Trophoblast cell (in vitro differentiated cells and primary cell): ENCODE results near the gene SLC25A38.

Experiments used
- DNase-seq, 2 donors: peaks; one replicate each; pipeline ENCODE4 v3.0.0-alpha.2; 2016
- H2AFZ ChIP-seq: 2 replicates; pipeline ENCODE4 v1.6.1; 2013; ENCODE audit warnings: low read length, moderate library complexity, mild to moderate bottlenecking; ENCODE audit not compliant: insufficient read depth, poor library complexity
- H2AK5ac ChIP-seq: 2 replicates; pipeline ENCODE4 v1.6.1; 2013; ENCODE audit warnings: mild to moderate bottlenecking, low read length
- H2BK120ac ChIP-seq: 2 replicates; pipeline ENCODE4 v1.6.1; 2013; ENCODE audit warnings: low read length, mild to moderate bottlenecking, moderate library complexity; ENCODE audit not compliant: insufficient read depth, poor library complexity
- H2BK12ac ChIP-seq: 2 replicates; pipeline ENCODE4 v1.6.1; 2013; ENCODE audit warnings: mild to moderate bottlenecking, low read length, moderate library complexity
- H2BK5ac ChIP-seq: 2 replicates; pipeline ENCODE4 v1.6.1; 2013; ENCODE audit warnings: low read length, low read depth, moderate library complexity, mild to moderate bottlenecking; ENCODE audit not compliant: poor library complexity
- H3K14ac ChIP-seq: 2 replicates; pipeline ENCODE4 v1.6.1; 2013; ENCODE audit warnings: mild to moderate bottlenecking, low read length
- H3K18ac ChIP-seq: 2 replicates; pipeline ENCODE4 v1.6.1; 2013; ENCODE audit warnings: mild to moderate bottlenecking, low read length
- H3K23ac ChIP-seq: 2 replicates; pipeline ENCODE4 v1.6.1; 2013; ENCODE audit warnings: low read length
- H3K27ac ChIP-seq: 2 replicates; pipeline ENCODE4 v1.5.1; 2013; ENCODE audit warnings: low read depth, mild to moderate bottlenecking, inconsistent platforms, low read length, moderate library complexity
- H3K27me3 ChIP-seq: 2 replicates; pipeline ENCODE4 v1.6.1; 2013; ENCODE audit warnings: inconsistent platforms, mild to moderate bottlenecking, low read length, moderate library complexity; ENCODE audit not compliant: insufficient read depth
- H3K36me3 ChIP-seq, 2 experiments: 1 replicate in 1 of 2; 2 replicates in 1 of 2; pipeline ENCODE4 v1.6.1; 2013; ENCODE audit warnings: low read length in 2 of 2, mild to moderate bottlenecking in 2 of 2, moderate library complexity in 1 of 2; ENCODE audit not compliant: insufficient read depth in 2 of 2, control insufficient read depth in 1 of 2
- H3K4ac ChIP-seq: 2 replicates; pipeline ENCODE4 v1.6.1; 2013; ENCODE audit warnings: low read depth, mild to moderate bottlenecking, low read length, moderate library complexity
- H3K4me1 ChIP-seq, 2 experiments: 1 replicate in 1 of 2; 2 replicates in 1 of 2; pipeline ENCODE4 v1.6.1; 2013; ENCODE audit warnings: low read length in 2 of 2, mild to moderate bottlenecking in 2 of 2, moderate library complexity in 1 of 2; ENCODE audit not compliant: insufficient read depth in 2 of 2, control insufficient read depth in 1 of 2
- H3K4me2 ChIP-seq: 2 replicates; pipeline ENCODE4 v1.6.1; 2013; ENCODE audit warnings: inconsistent platforms, mild to moderate bottlenecking, low read length, moderate library complexity
- H3K4me3 ChIP-seq: 2 replicates; pipeline ENCODE4 v1.5.1; 2013; ENCODE audit warnings: mild to moderate bottlenecking, low read depth, low read length, inconsistent platforms
- H3K79me1 ChIP-seq: one replicate; pipeline ENCODE4 v1.6.1; 2013; ENCODE audit warnings: low read length
- H3K79me2 ChIP-seq: 2 replicates; pipeline ENCODE4 v1.6.1; 2013; ENCODE audit warnings: low read length, mild to moderate bottlenecking; ENCODE audit not compliant: control insufficient read depth, insufficient read depth, poor library complexity
- H3K9ac ChIP-seq: 2 replicates; pipeline ENCODE4 v1.6.1; 2013; ENCODE audit warnings: mild to moderate bottlenecking, low read length
- H3K9me3 ChIP-seq: 2 replicates; pipeline ENCODE4 v1.6.1; 2013; ENCODE audit warnings: low read depth, mild to moderate bottlenecking, control low read depth, inconsistent platforms, low read length; ENCODE audit not compliant: insufficient read depth
- H4K12ac ChIP-seq: 2 replicates; pipeline ENCODE4 v1.6.1; 2013; ENCODE audit warnings: low read depth, mild to moderate bottlenecking, low read length, moderate library complexity
- H4K8ac ChIP-seq: 2 replicates; pipeline ENCODE4 v1.6.1; 2013; ENCODE audit warnings: low read depth, mild to moderate bottlenecking, low read length, moderate library complexity
- H4K91ac ChIP-seq: one replicate; pipeline ENCODE4 v1.6.1; 2013; ENCODE audit warnings: low read depth, mild to moderate bottlenecking, low read length, moderate library complexity
- WGBS: extraction: QIAGEN DNeasy Blood & Tissue Kit; methylation state at CpG from one replicate; pipeline ENCODE4 v1.1.7; 2013; ENCODE audit warnings: missing lambda C conversion rate; ENCODE audit not compliant: insufficient read length, insufficient coverage; ENCODE audit errors: extremely low coverage; 5-methylcytosine and 5-hydroxymethylcytosine counted together

The SLC25A38 gene

DNA sequence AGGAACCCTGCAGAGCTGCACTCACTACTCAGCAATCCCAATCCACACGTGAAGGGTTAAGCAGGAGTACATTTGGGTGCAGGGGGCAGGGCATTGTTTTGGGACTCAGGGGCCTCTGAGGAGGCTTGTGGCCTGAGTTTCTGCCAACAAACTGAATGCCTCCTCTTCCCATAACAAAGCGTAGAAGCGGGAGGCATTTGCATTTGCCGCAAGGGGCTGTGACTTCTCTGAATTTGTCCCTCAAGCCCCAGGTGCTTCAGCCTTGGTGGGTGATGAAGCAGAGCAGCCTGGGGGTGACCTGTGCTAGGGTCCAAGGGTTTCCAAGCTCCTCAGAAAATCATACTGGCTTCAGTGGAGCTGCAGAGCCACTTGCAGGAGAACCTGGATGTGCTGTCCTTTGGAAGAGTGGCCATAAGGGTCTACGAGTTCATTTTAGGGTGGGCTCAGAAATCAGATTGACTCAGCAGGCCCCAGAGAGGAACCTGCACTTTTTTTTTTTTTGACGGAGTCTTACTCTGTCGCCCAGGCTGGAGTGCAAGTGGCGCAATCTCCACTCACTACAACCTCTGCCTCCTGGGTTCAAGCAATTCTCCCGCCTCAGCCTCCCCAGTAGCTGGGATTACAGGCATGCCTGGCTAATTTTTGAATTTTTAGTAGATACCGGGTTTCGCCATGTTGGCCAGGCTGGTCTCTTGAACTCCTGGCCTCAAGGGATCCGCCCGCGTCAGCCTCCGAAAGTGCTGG is 21.9 kb downstream of the SLC25A38 start:
- no peak overlapping the region for H3K9ac ChIP-seq
- no peak overlapping the region for H2AFZ ChIP-seq
- peak overlapping the region; percentile 89 for H4K8ac ChIP-seq
- no peak overlapping the region for H3K4me3 ChIP-seq
- no CpG with 5 or more reads among the region's 15 CpGs for WGBS
- no peaks in the 10 kb centered on the region for H3K27me3 ChIP-seq
- H3K79me2 ChIP-seq, result peaks cover 6% of the 10 kb centered on the region
- H2BK5ac ChIP-seq, result no peak overlapping the region
- no peak for DNase-seq
- no peak overlapping the region for H3K14ac ChIP-seq
- H2BK120ac ChIP-seq, result no peak overlapping the region
- no peaks in the 10 kb centered on the region for H3K9me3 ChIP-seq
- H3K4me2 ChIP-seq, result peak overlapping the region; percentile 27
- no peak overlapping the region for H3K18ac ChIP-seq
- no peak overlapping the region for H3K23ac ChIP-seq
- peak overlapping the region; percentile 68 for H2AK5ac ChIP-seq
- peak overlapping the region; percentile 74 for H4K91ac ChIP-seq
- peaks cover 15 to 17% of the 10 kb centered on the region in 2 experiments for H3K36me3 ChIP-seq
- H3K4me1 ChIP-seq, result peaks cover 2 to 5% of the 10 kb centered on the region in 2 experiments
- peak overlapping the region; percentile 63 for H4K12ac ChIP-seq
- peaks cover 8% of the 10 kb centered on the region for H3K79me1 ChIP-seq
- no peak overlapping the region for H2BK12ac ChIP-seq
- H3K27ac ChIP-seq, result no peak overlapping the region
- peak overlapping the region; percentile 54 for H3K4ac ChIP-seq

DNA sequence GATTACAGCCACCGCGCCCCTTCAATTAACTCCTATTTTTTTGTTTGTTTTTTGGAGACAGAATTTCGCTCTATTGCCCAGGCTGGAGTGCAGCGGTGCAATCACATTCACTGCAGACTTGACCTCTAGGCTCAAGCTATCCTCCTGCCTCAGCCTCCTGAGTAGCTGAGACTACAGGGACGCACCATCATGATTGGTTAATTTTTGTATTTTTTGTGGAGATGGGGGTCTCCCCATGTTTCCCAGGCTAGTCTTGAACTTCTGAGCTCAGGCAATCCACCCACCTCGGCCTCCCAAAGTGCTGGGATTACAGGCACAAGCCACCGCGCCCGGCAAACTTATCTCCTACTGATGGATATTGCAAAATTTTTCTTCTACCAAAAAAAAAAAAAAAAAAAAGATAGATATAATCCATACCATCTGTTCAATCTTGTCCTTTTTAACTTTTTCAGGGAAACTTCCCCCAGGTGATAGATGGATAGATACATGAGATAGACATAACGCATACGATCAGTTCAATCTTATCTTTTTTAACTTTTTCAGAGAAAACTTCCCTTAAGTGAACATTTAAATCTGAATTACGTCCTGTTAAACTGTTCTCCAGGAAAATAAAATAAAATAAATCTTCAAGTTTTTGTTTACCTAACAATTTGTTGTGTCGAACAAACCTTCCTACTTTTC is 22.7 kb downstream of the SLC25A38 start:
- no peaks in the 10 kb centered on the region for H3K9me3 ChIP-seq
- peak overlapping the region; percentile 86 for H3K14ac ChIP-seq
- H3K4ac ChIP-seq, result peak overlapping the region; percentile 54
- peaks cover 6% of the 10 kb centered on the region for H3K79me2 ChIP-seq
- no CpG with 5 or more reads among the region's 13 CpGs for WGBS
- H3K18ac ChIP-seq, result peak overlapping the region; percentile 84
- H2BK12ac ChIP-seq, result no peak overlapping the region
- peaks cover 18 to 23% of the 10 kb centered on the region in 2 experiments for H3K36me3 ChIP-seq
- no peaks in the 10 kb centered on the region for H3K27me3 ChIP-seq
- no peak for DNase-seq
- peaks cover 8% of the 10 kb centered on the region for H3K79me1 ChIP-seq
- peak overlapping the region; percentile 99 for H4K8ac ChIP-seq
- no peak overlapping the region for H2BK5ac ChIP-seq
- peaks cover 2 to 5% of the 10 kb centered on the region in 2 experiments for H3K4me1 ChIP-seq
- H4K91ac ChIP-seq, result peak overlapping the region; percentile 86
- H2AK5ac ChIP-seq, result no peak overlapping the region
- H3K23ac ChIP-seq, result no peak overlapping the region
- H3K27ac ChIP-seq, result peak overlapping the region; percentile 92
- no peak overlapping the region for H2BK120ac ChIP-seq
- peak overlapping the region; percentile 91 for H4K12ac ChIP-seq
- peak overlapping the region; percentile 72 for H3K4me3 ChIP-seq
- peak overlapping the region; percentile 92 for H2AFZ ChIP-seq
- no peak overlapping the region for H3K9ac ChIP-seq
- peak overlapping the region; percentile 82 for H3K4me2 ChIP-seq

DNA sequence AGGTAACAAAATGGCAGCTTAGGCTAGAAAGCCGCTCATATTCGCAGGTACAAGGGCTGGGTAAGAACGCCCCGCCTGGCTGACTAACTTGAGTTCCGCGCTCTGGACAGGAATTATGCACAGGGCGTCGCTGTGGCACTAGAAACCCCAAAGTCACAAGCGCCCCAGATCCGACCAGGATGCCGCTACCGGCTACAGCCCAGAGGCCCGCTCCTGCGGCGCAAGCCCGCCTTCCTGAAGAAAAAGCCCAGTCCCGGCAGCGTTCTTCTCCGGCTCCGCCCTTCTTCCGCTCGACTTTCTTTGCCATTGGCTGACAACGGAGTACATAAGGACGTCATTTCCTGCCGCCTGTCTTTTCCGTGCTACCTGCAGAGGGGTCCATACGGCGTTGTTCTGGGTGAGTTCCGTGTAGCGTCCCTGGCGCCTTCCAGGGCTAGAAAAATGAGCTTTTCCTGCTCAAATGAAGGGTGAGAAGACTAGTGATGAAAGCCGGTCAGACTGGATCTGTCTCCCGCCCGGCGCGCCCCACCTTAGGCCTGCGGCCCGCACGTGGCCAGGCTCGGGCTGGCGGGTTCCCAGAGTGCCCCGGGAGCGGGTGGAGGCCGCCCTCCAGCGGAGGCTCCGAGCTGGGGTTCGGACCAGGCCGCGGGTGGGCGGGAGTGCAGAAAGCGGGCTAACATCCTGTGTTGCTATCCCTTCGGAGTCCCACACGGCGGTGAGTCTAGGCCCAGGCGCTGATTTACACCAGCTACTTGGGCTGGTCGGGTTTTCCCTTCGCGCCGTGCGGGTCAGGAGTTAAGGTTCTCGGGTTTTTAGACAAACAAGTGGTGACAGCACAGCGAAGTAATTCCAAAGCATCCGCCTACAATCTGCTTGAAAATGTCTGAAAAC is 23.4 kb downstream of the SLC25A38 start, which contains the start of gene RPSA:
Gene RPSA (plus strand): TSS at position 353 of the 891 bp plus-strand sequence. CDS start 934 bp downstream, outside the sequence.
- Histone ChIP-seq H4K91ac (peak within 1 kb of the TSS; percentile 86), H3K79me1 (peaks cover 8% of the 10 kb centered on the region), H3K79me2 (peaks cover 6% of the 10 kb centered on the region), H3K9ac (peak within 1 kb of the TSS; percentile 90), H4K12ac (peak within 1 kb of the TSS; percentile 91), H2AK5ac (peak within 1 kb of the TSS; percentile 73), H3K14ac (peak within 1 kb of the TSS; percentile 91), H2BK5ac (peak within 1 kb of the TSS; percentile 86), H3K36me3 (peaks cover 21 to 30% of the 10 kb centered on the region in 2 experiments), H4K8ac (peak within 1 kb of the TSS; percentile 99), H3K18ac (peak within 1 kb of the TSS; percentile 84), H2BK12ac (no peak within 1 kb of the TSS), H3K27ac (peak within 1 kb of the TSS; percentile 94), H2AFZ (peak within 1 kb of the TSS; percentile 92), H3K4me3 (peak within 1 kb of the TSS; percentile 83), H2BK120ac (peak within 1 kb of the TSS; percentile 82), H3K4me2 (peak within 1 kb of the TSS; percentile 82), H3K23ac (no peak within 1 kb of the TSS), H3K9me3 (no peaks in the 10 kb centered on the region), H3K27me3 (no peaks in the 10 kb centered on the region), H3K4ac (peak within 1 kb of the TSS; percentile 61), H3K4me1 (peaks cover 2 to 5% of the 10 kb centered on the region in 2 experiments)
- DNase-seq, result peak; percentile 95 to 96
- no CpG with 5 or more reads among the region's 63 CpGs for WGBS

DNA sequence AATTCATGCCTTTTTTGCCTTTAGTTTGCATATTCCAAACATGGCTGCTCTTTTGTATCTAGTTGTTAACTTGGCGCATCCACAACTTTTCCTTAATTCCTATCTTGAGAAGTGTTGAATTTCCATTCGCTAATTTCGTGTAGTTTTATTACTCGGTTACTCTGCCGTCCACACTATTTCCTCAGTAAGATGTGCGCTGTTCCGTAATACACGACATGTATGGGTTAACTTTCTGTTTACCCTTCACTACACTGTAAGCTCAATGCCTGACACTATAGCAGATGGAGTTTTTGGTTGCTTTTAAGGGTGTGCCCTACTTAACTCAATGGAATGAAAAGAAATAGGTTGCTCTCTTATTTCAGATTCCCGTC is 24.1 kb downstream of the SLC25A38 start:
- Histone ChIP-seq H3K79me1 (peaks cover 8% of the 10 kb centered on the region), H3K14ac (no peak overlapping the region), H3K9ac (peak overlapping the region; percentile 90), H2BK120ac (no peak overlapping the region), H2BK5ac (no peak overlapping the region), H3K4me2 (peak overlapping the region; percentile 65), H2AK5ac (no peak overlapping the region), H3K18ac (no peak overlapping the region), H2AFZ (no peak overlapping the region), H3K79me2 (peaks cover 6% of the 10 kb centered on the region), H2BK12ac (no peak overlapping the region), H4K8ac (no peak overlapping the region), H3K4me1 (peaks cover 2 to 5% of the 10 kb centered on the region in 2 experiments), H3K36me3 (peaks cover 23 to 36% of the 10 kb centered on the region in 2 experiments), H4K91ac (no peak overlapping the region), H3K4me3 (peak overlapping the region; percentile 83), H3K9me3 (no peaks in the 10 kb centered on the region), H4K12ac (no peak overlapping the region), H3K4ac (peak overlapping the region; percentile 61), H3K27me3 (no peaks in the 10 kb centered on the region), H3K27ac (peak overlapping the region; percentile 94), H3K23ac (no peak overlapping the region)
- WGBS, result no CpG with 5 or more reads among the region's 9 CpGs
- no peak for DNase-seq
